ENCODE results near the gene ROR2. TPM values are rescaled to one million over a fixed set of nuclear protein-coding genes. Genes with fewer than 3 reads are reported as not detected.

Gene ROR2
- total RNA-seq, 1 donor from 2014 or later = 14.9 TPM

DNA sequence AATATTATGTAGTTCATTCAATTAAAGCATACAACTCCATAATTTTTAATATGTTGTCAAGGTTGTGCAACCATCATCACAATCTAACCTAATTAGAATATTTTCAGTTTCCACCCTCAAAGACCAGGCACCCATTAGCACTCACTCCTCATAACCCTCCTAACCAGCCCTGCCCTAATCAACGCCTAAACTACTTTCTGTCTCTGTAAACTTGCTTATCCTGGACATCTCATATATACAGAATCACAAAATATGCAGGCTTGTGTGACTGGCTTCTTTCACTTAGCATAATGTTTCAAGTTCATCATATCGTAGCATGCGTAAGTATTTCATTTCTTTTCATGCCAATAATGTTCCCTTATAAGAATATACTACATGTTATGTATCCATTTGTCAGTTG, 391.6 kb downstream of the ROR2 start:
- H3K4me3 Mint-ChIP-seq = no peak overlapping the region
- H3K27ac Mint-ChIP-seq (ENCODE audit: unreplicated experiment) = no peak overlapping the region
- no peak for DNase-seq (ENCODE audit: low read depth, low spot score)
- no peaks in the 10 kb centered on the region for H3K4me1 Mint-ChIP-seq
- TF ChIP-seq, protein P1, sequence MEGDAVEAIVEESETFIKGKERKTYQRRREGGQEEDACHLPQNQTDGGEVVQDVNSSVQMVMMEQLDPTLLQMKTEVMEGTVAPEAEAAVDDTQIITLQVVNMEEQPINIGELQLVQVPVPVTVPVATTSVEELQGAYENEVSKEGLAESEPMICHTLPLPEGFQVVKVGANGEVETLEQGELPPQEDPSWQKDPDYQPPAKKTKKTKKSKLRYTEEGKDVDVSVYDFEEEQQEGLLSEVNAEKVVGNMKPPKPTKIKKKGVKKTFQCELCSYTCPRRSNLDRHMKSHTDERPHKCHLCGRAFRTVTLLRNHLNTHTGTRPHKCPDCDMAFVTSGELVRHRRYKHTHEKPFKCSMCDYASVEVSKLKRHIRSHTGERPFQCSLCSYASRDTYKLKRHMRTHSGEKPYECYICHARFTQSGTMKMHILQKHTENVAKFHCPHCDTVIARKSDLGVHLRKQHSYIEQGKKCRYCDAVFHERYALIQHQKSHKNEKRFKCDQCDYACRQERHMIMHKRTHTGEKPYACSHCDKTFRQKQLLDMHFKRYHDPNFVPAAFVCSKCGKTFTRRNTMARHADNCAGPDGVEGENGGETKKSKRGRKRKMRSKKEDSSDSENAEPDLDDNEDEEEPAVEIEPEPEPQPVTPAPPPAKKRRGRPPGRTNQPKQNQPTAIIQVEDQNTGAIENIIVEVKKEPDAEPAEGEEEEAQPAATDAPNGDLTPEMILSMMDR (conservative IDR thresholded peaks at IDR 0.05) = no peak
- H3K27me3 Mint-ChIP-seq (ENCODE audit: low read depth) = no peaks in the 10 kb centered on the region
- H3K9me3 Mint-ChIP-seq = no peaks in the 10 kb centered on the region
- no peaks in the 10 kb centered on the region for H3K36me3 Mint-ChIP-seq (ENCODE audit: low read depth)

DNA sequence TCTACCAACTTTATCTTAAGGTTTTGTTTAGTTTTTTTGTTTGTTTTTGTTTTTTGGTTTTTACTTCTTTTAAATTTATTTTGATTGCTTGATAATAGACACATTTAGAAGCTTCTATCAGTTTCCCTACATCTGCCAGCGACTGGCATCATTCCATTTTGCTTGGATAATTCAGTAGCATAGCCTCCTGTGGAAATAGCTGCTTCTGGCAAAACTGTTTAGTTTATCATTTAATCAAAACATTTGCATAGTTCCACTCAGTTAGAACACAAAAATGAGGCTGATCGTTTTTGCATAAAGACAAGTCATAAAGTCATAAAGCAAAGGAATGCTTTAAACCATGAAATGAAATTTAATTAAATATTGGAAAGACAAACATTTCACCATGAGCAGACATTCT, 392.7 kb downstream of the ROR2 start:
- H3K4me3 Mint-ChIP-seq = no peak overlapping the region
- H3K9me3 Mint-ChIP-seq = no peaks in the 10 kb centered on the region
- DNase-seq (ENCODE audit: low read depth, low spot score) = no peak
- TF ChIP-seq, protein P1 (conservative IDR thresholded peaks at IDR 0.05) = no peak
- no peaks in the 10 kb centered on the region for H3K4me1 Mint-ChIP-seq
- H3K27me3 Mint-ChIP-seq (ENCODE audit: low read depth) = no peaks in the 10 kb centered on the region
- no peaks in the 10 kb centered on the region for H3K36me3 Mint-ChIP-seq (ENCODE audit: low read depth)
- no peak overlapping the region for H3K27ac Mint-ChIP-seq (ENCODE audit: unreplicated experiment)

DNA sequence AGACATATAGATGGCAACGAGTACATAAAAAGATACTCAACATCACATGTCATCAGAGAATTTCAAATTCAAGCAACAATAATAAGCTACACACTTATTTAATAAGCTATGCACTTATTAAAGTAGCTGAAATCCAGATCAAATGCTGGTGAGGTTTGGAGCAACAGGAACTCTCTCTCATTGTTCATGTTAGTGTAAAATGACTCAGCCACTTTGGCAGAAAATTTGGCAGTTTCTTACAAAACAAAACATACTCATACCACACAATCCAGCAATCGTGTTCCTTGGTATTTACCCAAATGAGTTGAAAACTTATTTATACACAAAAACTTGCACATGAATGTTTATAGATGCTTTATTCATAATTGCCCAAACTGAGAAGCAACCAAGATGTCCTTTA, 394.9 kb downstream of the ROR2 start:
- Mint-ChIP-seq H3K9me3 (peaks cover 9% of the 10 kb centered on the region), H3K4me3 (no peak overlapping the region), H3K4me1 (no peaks in the 10 kb centered on the region), H3K27me3 (ENCODE audit: low read depth) (no peaks in the 10 kb centered on the region), H3K27ac (ENCODE audit: unreplicated experiment) (no peak overlapping the region), H3K36me3 (ENCODE audit: low read depth) (no peaks in the 10 kb centered on the region)
- TF ChIP-seq, protein P1 (conservative IDR thresholded peaks at IDR 0.05) = no peak
- DNase-seq (ENCODE audit: low read depth, low spot score) = no peak

DNA sequence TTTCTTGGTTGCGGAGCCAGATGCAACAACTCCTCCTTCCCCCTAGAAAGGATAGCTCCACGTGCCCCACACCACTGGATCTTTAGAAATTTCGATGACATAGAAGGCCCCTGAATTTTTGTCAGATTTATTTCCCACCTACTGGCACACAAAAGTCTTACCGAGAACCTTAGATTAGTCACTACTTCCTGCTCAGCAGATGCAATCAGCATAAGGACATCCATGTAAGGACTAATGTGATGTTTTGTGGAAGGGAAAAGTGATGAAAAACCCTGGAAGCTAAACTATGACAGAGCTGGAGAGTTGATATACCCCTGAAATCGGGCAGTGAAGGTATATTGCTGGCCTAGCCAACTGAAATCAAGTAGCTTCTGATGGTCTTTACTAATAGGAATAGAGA, 400.9 kb downstream of the ROR2 start:
- no peak overlapping the region for H3K4me3 Mint-ChIP-seq

DNA sequence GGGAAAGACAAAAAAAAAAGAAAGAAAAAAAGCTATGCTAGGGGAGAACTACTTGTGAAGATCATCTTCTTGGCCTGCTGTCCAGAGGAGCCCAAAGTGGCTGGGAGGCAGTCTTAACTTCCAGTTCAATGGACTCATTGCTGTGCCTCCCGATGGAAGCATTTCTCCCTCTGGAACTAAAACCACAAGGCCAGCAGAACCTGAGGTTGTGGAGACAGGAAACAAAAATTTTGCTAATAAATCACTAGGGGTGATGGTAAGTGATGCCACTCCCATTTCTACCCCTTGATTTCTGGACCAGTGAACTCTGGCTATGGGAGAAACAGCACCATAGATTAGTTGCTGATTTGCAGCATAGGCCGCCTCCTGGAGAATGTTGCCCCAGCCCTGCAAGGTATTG, 402.9 kb downstream of the ROR2 start:
- no peaks in the 10 kb centered on the region for H3K27me3 Mint-ChIP-seq (ENCODE audit: low read depth)
- H3K36me3 Mint-ChIP-seq (ENCODE audit: low read depth) = no peaks in the 10 kb centered on the region

More for the DNA sequence above, 400.9 kb downstream of the ROR2 start:
- Mint-ChIP-seq H3K27me3 (ENCODE audit: low read depth) (no peaks in the 10 kb centered on the region), H3K4me1 (no peaks in the 10 kb centered on the region), H3K9me3 (peaks cover 9% of the 10 kb centered on the region), H3K27ac (ENCODE audit: unreplicated experiment) (no peak overlapping the region), H3K36me3 (ENCODE audit: low read depth) (no peaks in the 10 kb centered on the region)
- TF ChIP-seq, protein P1 (conservative IDR thresholded peaks at IDR 0.05) = no peak
- no peak for DNase-seq (ENCODE audit: low read depth, low spot score)

More for the DNA sequence above, 402.9 kb downstream of the ROR2 start:
- TF ChIP-seq, protein P1 (conservative IDR thresholded peaks at IDR 0.05) = no peak
- Mint-ChIP-seq H3K27ac (ENCODE audit: unreplicated experiment) (no peak overlapping the region), H3K4me1 (no peaks in the 10 kb centered on the region), H3K9me3 (peaks cover 12% of the 10 kb centered on the region), H3K4me3 (no peak overlapping the region)
- no peak for DNase-seq (ENCODE audit: low read depth, low spot score)

Measured in neural crest cell (in vitro differentiated cells).